ENCODE measurements around the gene PRKCE.

Gene PRKCE

DNA sequence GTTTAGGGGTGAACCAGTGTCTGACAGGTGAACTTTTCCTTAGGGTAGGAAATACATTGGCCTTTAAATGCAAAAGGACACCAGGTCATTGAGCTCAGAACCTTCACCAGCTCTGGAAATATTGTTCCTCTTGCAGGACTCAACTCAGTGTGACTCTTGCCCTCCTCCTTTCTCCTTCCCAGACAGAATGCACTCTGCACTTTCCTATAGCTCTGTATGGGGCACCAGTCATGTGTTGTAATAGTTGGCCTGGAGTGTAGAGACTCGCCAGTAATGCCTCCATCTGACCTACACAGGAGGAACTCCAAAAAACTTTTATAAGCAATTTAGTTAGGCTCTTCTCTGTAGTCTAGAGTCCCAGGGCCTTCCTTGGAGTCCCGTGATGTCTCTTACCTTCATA is 397.2 kb downstream of the PRKCE start:
- no peak for DNase-seq (ENCODE audit: low read depth in 2 of 2)
- no peak for TF ChIP-seq CTCF (IDR thresholded peaks at IDR 0.05; ENCODE audit: low read depth, low read length)
- no peak overlapping the region for H3K4me3 ChIP-seq (replicated peaks in 1 of 2; ENCODE audit: low read depth in 2 of 2, low read length in 2 of 2)

- TF ChIP-seq CTCF (IDR thresholded peaks at IDR 0.05; ENCODE audit: low read depth, low read length): no peak
- no peak overlapping the region for H3K4me3 ChIP-seq (replicated peaks in 1 of 2; ENCODE audit: low read depth in 2 of 2, low read length in 2 of 2)
- no peak for DNase-seq (ENCODE audit: low read depth in 2 of 2)
Measured at GRCh38 chr2:46050027-46050426, 398.6 kb downstream of the PRKCE start.

DNA sequence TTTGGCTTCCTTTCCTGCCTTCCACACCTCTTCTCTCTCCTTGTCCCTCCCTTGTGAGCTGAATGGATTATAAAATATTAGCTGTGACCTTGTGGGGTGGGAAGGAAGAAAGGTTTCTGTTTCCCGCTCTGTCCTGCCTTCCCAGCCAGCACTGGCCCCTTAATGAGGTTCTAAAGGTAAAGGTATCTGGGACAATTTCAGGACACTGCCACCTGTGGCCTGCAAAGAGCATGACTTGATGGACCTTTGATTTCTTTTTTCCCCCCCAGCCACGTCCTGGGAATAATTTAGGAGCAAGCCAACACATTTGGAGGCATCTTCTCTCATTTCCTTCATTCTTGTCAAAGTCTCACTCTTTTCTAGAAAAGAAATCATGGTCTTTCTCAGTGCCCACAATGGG is 399.0 kb downstream of the PRKCE start:
- DNase-seq (ENCODE audit: low read depth in 2 of 2): no peak
- peak; percentile 12 for TF ChIP-seq CTCF (IDR thresholded peaks at IDR 0.05; ENCODE audit: low read depth, low read length)
- no peak overlapping the region for H3K4me3 ChIP-seq (replicated peaks in 1 of 2; ENCODE audit: low read depth in 2 of 2, low read length in 2 of 2)

DNA sequence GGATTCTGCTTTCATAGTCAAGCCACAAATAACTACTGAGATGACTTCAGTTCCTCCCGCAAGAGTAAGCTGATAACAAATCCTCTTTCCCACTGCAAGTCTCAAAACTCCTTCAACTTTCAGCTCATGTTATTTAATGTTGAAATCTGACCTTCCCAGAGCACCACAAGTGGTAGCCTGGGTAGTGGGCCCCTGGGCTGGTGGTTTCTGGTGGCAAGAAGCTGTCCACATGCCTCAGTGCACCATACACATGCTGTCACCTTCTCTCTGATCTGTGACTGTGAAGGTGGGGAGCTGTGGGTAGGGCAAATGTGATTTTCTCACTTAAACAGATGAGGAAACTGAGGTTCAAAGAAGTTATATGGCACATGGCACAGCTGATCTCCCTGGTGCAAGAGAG is 399.6 kb downstream of the PRKCE start:
- no peak for TF ChIP-seq CTCF (IDR thresholded peaks at IDR 0.05; ENCODE audit: low read depth, low read length)
- DNase-seq (ENCODE audit: low read depth in 2 of 2): no peak
- no peak overlapping the region for H3K4me3 ChIP-seq (replicated peaks in 1 of 2; ENCODE audit: low read depth in 2 of 2, low read length in 2 of 2)

DNA sequence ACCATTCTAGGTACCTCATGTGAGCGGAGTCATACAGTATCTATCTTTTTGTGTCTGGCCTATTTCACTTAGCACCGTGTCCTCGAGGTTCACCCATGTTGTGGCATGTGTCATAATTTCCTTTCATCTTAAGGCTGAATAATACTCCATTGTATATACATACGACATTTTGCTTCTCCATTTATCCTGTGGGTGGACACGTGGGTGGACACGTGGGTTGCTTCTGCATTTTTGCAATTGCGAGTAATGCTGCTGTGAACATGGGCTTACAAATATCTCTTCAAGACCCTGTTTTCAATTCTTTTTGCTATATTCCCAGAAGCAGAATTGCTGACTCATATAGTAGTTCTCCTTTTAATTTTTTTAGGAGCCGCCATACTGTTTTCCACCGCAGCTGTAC is 402.1 kb downstream of the PRKCE start:
- H3K4me3 ChIP-seq (replicated peaks in 1 of 2; ENCODE audit: low read depth in 2 of 2, low read length in 2 of 2): no peak overlapping the region
- TF ChIP-seq CTCF (IDR thresholded peaks at IDR 0.05; ENCODE audit: low read depth, low read length): no peak
- no peak for DNase-seq (ENCODE audit: low read depth in 2 of 2)

DNA sequence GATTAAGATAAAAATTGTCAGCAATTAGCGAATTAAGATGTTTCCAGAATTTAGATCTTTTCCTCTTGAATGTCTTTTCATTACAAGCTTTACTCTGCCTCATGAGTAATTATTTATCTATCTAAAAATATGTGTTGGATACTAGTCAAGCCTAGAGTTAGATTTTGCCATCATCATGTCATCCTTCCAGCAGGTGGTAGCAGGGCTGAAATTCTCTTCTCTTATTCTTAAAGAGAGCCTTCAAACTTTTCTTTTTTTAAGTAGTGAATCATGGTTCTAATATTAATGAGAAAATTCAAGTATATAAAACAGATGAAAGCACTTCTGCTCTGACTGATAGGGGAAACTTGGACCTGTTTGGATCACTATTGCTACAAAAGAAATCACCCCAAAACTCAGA is 405.1 kb downstream of the PRKCE start:
- DNase-seq (ENCODE audit: low read depth in 2 of 2): no peak
- TF ChIP-seq CTCF (IDR thresholded peaks at IDR 0.05; ENCODE audit: low read depth, low read length): no peak
- H3K4me3 ChIP-seq (replicated peaks in 1 of 2; ENCODE audit: low read depth in 2 of 2, low read length in 2 of 2): no peak overlapping the region

GRCh38 chr2:46058140-46058539 is 406.7 kb downstream of the PRKCE start:
- no peak for TF ChIP-seq CTCF (IDR thresholded peaks at IDR 0.05; ENCODE audit: low read depth, low read length)
- H3K4me3 ChIP-seq (replicated peaks in 1 of 2; ENCODE audit: low read depth in 2 of 2, low read length in 2 of 2): no peak overlapping the region
- DNase-seq (ENCODE audit: low read depth in 2 of 2): peak in 1 of 2 donors; percentile 39
